DMS53 (cell line): ENCODE measurements around the gene SPDYE5.

ENCODE experiments used
- DNase-seq: peaks from one replicate; lab custom pipeline; 2025; lab: John Stamatoyannopoulos, UW

Gene SPDYE5

DNA sequence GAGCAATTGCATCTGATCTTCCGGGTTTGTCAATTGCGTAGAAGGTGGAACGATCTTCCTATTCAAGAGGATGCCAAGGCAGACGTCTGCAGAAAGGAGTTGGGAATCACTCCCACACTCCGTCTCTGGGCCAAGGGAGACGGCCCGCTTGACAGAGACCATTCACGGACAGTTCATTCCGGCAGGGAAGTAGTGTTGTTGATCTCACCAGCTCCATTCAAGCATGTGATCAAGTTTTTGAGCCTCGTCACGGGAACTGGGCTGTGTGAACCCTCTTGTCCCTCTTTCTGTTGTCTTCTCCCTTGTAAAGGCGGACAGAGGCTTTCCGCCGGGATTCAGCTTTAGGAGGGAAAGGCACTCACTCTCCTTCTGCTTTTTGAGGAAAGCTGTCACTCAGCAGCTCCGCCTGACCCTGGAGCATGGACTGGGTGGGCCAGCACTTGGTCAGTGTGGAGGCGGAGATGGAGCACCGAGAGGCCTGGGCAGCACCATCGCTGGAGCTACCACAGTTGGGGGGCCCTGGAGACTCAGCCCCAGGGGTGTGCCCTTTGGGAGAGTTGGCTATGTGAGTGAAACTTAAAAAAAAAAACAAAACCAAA, 44.9 kb downstream of the SPDYE5 start:
- DNase-seq = no peak

DNA sequence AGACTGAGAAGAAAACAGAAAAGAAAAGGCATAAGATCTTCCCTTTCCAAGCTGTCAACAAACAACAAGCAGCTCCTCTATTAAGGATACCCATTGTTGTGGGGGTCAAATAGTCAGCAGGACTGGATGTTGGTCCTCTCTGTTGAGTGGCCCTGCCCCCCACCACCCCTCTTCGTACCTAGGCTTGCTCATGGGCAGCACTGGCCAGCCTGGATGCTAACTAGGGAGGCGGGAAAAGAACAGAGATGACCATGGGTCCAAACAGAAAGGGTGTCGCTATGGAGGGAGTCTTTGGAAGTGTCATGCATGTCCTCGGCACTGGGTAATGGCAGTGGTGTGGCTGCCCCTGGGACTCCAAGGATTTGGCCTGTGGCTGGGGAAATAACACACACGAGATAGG, 45.6 kb downstream of the SPDYE5 start:
- no peak for DNase-seq

- no peak for DNase-seq
Observed at GRCh38 chr7:75546237-75547015, 54.3 kb downstream of the SPDYE5 start.
